H1 (cell line): ENCODE data around the gene MAPT. TPM values are rescaled to one million over a fixed set of nuclear protein-coding genes. Genes with fewer than 3 reads are reported as not detected.

Source experiments
- CTCF ChIA-PET: fragments of 300-600 bp; sonication (Branson Sonifier 250); formaldehyde crosslinking; loops from one replicate; lab custom pipeline; 2021; ENCODE audit not compliant: partially characterized antibody; lab: Charles Lee
- POLR2A ChIA-PET: fragments of 300-600 bp; sonication (Branson Sonifier 250); formaldehyde crosslinking; loops from one replicate; lab custom pipeline; 2021; ENCODE audit warnings: inconsistent platforms; ENCODE audit not compliant: partially characterized antibody; lab: Charles Lee
- DNase-seq, 2 experiments: peaks; one replicate each; pipeline versions ENCODE4 v3.0.0 to v3.0.0-alpha.2; 2010 to 2022; ENCODE audit warnings: low spot score in 2 of 2, low read depth in 1 of 2, mixed read lengths in 1 of 2
- FAIRE-seq: peaks from 2 replicates; lab custom pipeline; 2011; peaks lifted over from hg19 to GRCh38; lab: Jason Lieb, UNC
- H2AFZ ChIP-seq: 2 replicates; pipeline ENCODE4 v1.8.1; 2012; ENCODE audit warnings: low read length, inconsistent platforms
- H2AK5ac ChIP-seq: 2 replicates; pipeline ENCODE4 v1.6.1; 2013; ENCODE audit warnings: low read depth, low read length
- H2BK120ac ChIP-seq: replicated peaks from 2 replicates; pipeline ENCODE3; 2013; ENCODE audit warnings: low read depth, low read length, inconsistent platforms
- H2BK12ac ChIP-seq: 2 replicates; pipeline ENCODE4 v1.6.1; 2013; ENCODE audit warnings: low read depth, low read length
- H2BK15ac ChIP-seq: 2 replicates; pipeline ENCODE4 v1.6.1; 2013; ENCODE audit warnings: low read length
- H2BK20ac ChIP-seq: 2 replicates; pipeline ENCODE4 v1.6.1; 2013; ENCODE audit warnings: low read length
- H2BK5ac ChIP-seq: 2 replicates; pipeline ENCODE4 v1.6.1; 2013; ENCODE audit warnings: low read depth, low read length
- H3K14ac ChIP-seq: 2 replicates; pipeline ENCODE4 v1.6.1; 2013; ENCODE audit warnings: inconsistent platforms; ENCODE audit not compliant: insufficient read length
- H3K18ac ChIP-seq: 2 replicates; pipeline ENCODE4 v1.6.1; 2013; ENCODE audit warnings: low read length; ENCODE audit errors: extremely low read depth
- H3K23ac ChIP-seq: 2 replicates; pipeline ENCODE4 v1.6.1; 2013; ENCODE audit warnings: inconsistent platforms; ENCODE audit not compliant: insufficient read length
- H3K23me2 ChIP-seq: 2 replicates; pipeline ENCODE4 v1.6.1; 2013; ENCODE audit warnings: low read depth, low read length
- H3K27ac ChIP-seq: 2 replicates; pipeline ENCODE4 v1.6.1; 2011; ENCODE audit warnings: low read depth, low read length, inconsistent platforms
- H3K27me3 ChIP-seq, 4 experiments: replicated peaks in 1 of 4; 1 replicate in 1 of 4; 2 replicates in 3 of 4; pipeline versions ENCODE4 v1.6.1 to v1.8.1; 2011 to 2013; ENCODE audit warnings: low read length in 3 of 4, mild to moderate bottlenecking in 3 of 4, inconsistent platforms in 2 of 4, mixed read lengths in 2 of 4, moderate library complexity in 1 of 4; ENCODE audit not compliant: control insufficient read depth in 3 of 4, insufficient read depth in 3 of 4; ENCODE audit errors: extremely low read depth in 1 of 4
- H3K36me3 ChIP-seq, 4 experiments: 2 replicates each; pipeline versions ENCODE4 v1.6.1 to v1.8.1; 2011 to 2013; ENCODE audit warnings: mild to moderate bottlenecking in 4 of 4, low read length in 3 of 4, moderate library complexity in 2 of 4, control low read depth in 1 of 4, inconsistent platforms in 1 of 4; ENCODE audit not compliant: insufficient read depth in 4 of 4, control insufficient read depth in 2 of 4
- H3K4ac ChIP-seq: replicated peaks from 2 replicates; pipeline ENCODE3; 2013; ENCODE audit warnings: low read length, low read depth, mixed read lengths, inconsistent platforms; ENCODE audit not compliant: insufficient read length
- H3K4me1 ChIP-seq, 4 experiments: replicated peaks in 1 of 4; 1 replicate in 1 of 4; 2 replicates in 3 of 4; pipeline versions ENCODE4 v1.6.1 to v1.8.1; 2011 to 2013; ENCODE audit warnings: low read length in 3 of 4, inconsistent platforms in 2 of 4, mixed read lengths in 1 of 4; ENCODE audit not compliant: insufficient read depth in 4 of 4, control insufficient read depth in 3 of 4
- H3K4me2 ChIP-seq, 2 experiments: 2 replicates each; pipeline versions ENCODE4 v1.6.1 to v1.8.1; 2011 to 2013; ENCODE audit warnings: low read depth in 2 of 2, low read length in 2 of 2, control low read depth in 1 of 2, inconsistent platforms in 1 of 2, mild to moderate bottlenecking in 1 of 2; ENCODE audit not compliant: insufficient read depth in 1 of 2
- H3K4me3 ChIP-seq, 4 experiments: fragments of 200-600, 300-600 bp in 1 of 4; sonication (generic), shearing (Covaris generic), sonication (Bioruptor Twin) in 1 of 4; 2 replicates each; pipeline versions ENCODE4 v1.5.1 to v1.8.1; 2011 to 2016; ENCODE audit warnings: low read length in 4 of 4, low read depth in 3 of 4, control low read depth in 2 of 4, inconsistent platforms in 2 of 4, mild to moderate bottlenecking in 2 of 4, mixed read lengths in 1 of 4, moderate library complexity in 1 of 4; ENCODE audit not compliant: insufficient read depth in 2 of 4; ENCODE audit errors: extremely low read depth in 1 of 4
- H3K56ac ChIP-seq: replicated peaks from 2 replicates; pipeline ENCODE3; 2013; ENCODE audit warnings: low read depth, mild to moderate bottlenecking, mixed read lengths, low read length, inconsistent platforms; ENCODE audit not compliant: insufficient read length
- H3K79me1 ChIP-seq: 2 replicates; pipeline ENCODE4 v1.6.1; 2013; ENCODE audit warnings: low read depth, low read length, control low read depth
- H3K79me2 ChIP-seq, 2 experiments: 2 replicates each; pipeline versions ENCODE4 v1.6.1 to v1.8.1; 2012 to 2013; ENCODE audit warnings: low read length in 2 of 2, mild to moderate bottlenecking in 2 of 2, inconsistent platforms in 1 of 2; ENCODE audit not compliant: insufficient read depth in 2 of 2, control insufficient read depth in 1 of 2
- H3K9ac ChIP-seq, 4 experiments: replicated peaks in 1 of 4; 1 replicate in 1 of 4; 2 replicates in 3 of 4; pipeline versions ENCODE4 v1.6.1 to v1.8.1; 2011 to 2013; ENCODE audit warnings: low read depth in 3 of 4, low read length in 3 of 4, control low read depth in 2 of 4, mild to moderate bottlenecking in 2 of 4, moderate library complexity in 2 of 4, inconsistent platforms in 1 of 4; ENCODE audit errors: extremely low read depth in 1 of 4
- H3K9me3 ChIP-seq, 2 experiments: 2 replicates each; pipeline versions ENCODE4 v1.6.1 to v1.8.1; 2012 to 2013; ENCODE audit warnings: mild to moderate bottlenecking in 2 of 2, moderate library complexity in 2 of 2, control low read depth in 1 of 2, inconsistent platforms in 1 of 2, low read depth in 1 of 2, low read length in 1 of 2, mixed read lengths in 1 of 2; ENCODE audit not compliant: insufficient read depth in 2 of 2
- H4K20me1 ChIP-seq, 2 experiments: replicated peaks in 1 of 2; 2 replicates each; pipeline versions ENCODE3 to v1.8.1; 2011 to 2013; ENCODE audit warnings: inconsistent platforms in 2 of 2, low read length in 2 of 2, mild to moderate bottlenecking in 1 of 2; ENCODE audit not compliant: insufficient read depth in 2 of 2, control insufficient read depth in 1 of 2
- H4K5ac ChIP-seq: 2 replicates; pipeline ENCODE4 v1.6.1; 2013; ENCODE audit warnings: low read length, low read depth, mixed read lengths, inconsistent platforms; ENCODE audit not compliant: insufficient read length
- H4K8ac ChIP-seq: 2 replicates; pipeline ENCODE4 v1.8.0; 2013; ENCODE audit warnings: mild to moderate bottlenecking, moderate library complexity, low read length, inconsistent platforms; ENCODE audit not compliant: insufficient read depth; ENCODE audit errors: extremely low read depth
- H4K91ac ChIP-seq: replicated peaks from 2 replicates; pipeline ENCODE3; 2013; ENCODE audit warnings: low read length, mixed read lengths, inconsistent platforms; ENCODE audit not compliant: insufficient read length
- EGR1 ChIP-seq: IDR thresholded peaks from 2 replicates; pipeline ENCODE4 v1.6.1; 2011; ENCODE audit warnings: low read depth, low read length, borderline replicate concordance
- NANOG ChIP-seq: IDR thresholded peaks from 2 replicates; pipeline ENCODE4 v1.6.1; 2011; ENCODE audit warnings: low read length, low read depth, mild to moderate bottlenecking, inconsistent platforms; ENCODE audit not compliant: insufficient read depth, poor library complexity, severe bottlenecking
- WGBS, 2 experiments: shearing (Covaris generic) in 1 of 2; methylation state at CpG; one replicate each; pipeline versions ENCODE4 v1.1.6 to v1.1.7; 2013 to 2015; ENCODE audit warnings: low lambda C conversion rate in 2 of 2, mixed read lengths in 2 of 2, inconsistent platforms in 1 of 2, low coverage in 1 of 2, missing lambda C conversion rate in 1 of 2; ENCODE audit not compliant: insufficient replicate concordance in 2 of 2, insufficient coverage in 1 of 2, insufficient read length in 1 of 2; ENCODE audit errors: extremely low coverage in 1 of 2, missing lambda C conversion rate in 1 of 2; 5-methylcytosine and 5-hydroxymethylcytosine counted together
- polyA plus RNA-seq, 7 experiments: library from polyadenylated mRNA; depleted of rRNA in 3 of 7; stranded (reverse) in 5 of 7; unstranded in 2 of 7; fragments of >200 nt in 5 of 7; fragments of 200-250 nt in 2 of 7; gene quantifications; 1 replicate in 5 of 7; 2 replicates in 1 of 7; 4 replicates in 1 of 7; pipeline versions ENCODE4 v1.2.1 to v1.2.3, GENCODE V29; 2011 to 2013; ENCODE audit warnings: missing spikeins in 2 of 7, mixed read lengths in 2 of 7
- total RNA-seq: library from RNA; stranded (reverse); fragmentation: NEBNext Ultra II Directional; extraction: Animal tissue kit (Norgen Biotek cat#: 25700); gene quantifications from 2 replicates; pipeline ENCODE4 v1.2.1, GENCODE V29; 2021

Gene MAPT
- total and polyA plus RNA-seq, 2 of the 8 experiments (the other 6 are each of a cell fraction or from before 2014, with no cell fraction given), result 0.54 to 1.7 TPM

- no peaks in the 10 kb centered on the region for H3K36me3 ChIP-seq
- H2BK20ac ChIP-seq, result no peak overlapping the region
- H2BK12ac ChIP-seq, result no peak overlapping the region
- no peaks in the 10 kb centered on the region for H3K9me3 ChIP-seq
- no peak overlapping the region for H2AK5ac ChIP-seq
- H2BK5ac ChIP-seq, result no peak overlapping the region
- H4K5ac ChIP-seq, result no peak overlapping the region
- no peak for TF ChIP-seq NANOG
- no peak for TF ChIP-seq EGR1
- H3K4ac ChIP-seq, result no peak overlapping the region
- 0 out of 7 replicates have a peak, but pooled peaks cover 0 to 3% (median 0%) of the 10 kb centered on the region in 4 experiments for H3K4me1 ChIP-seq
- peaks cover 0 to 2% of the 10 kb centered on the region in 2 experiments for H4K20me1 ChIP-seq
- peaks cover 0 to 4% (median 0%) of the 10 kb centered on the region in 4 experiments; a peak in 2 of 7 replicates for H3K27me3 ChIP-seq
- H3K23me2 ChIP-seq, result no peaks in the 10 kb centered on the region
- no peak overlapping the region for H2AFZ ChIP-seq
- H3K9ac ChIP-seq, result no peak overlapping the region
- ChIA-PET POLR2A (no interaction called here), CTCF (interaction anchor here (0.6 to 8.1 kb wide), 9 partner anchors 12 to 209 kb away, joined by 3 to 137 read pairs (median 6); partner anchors contain the start of gene CRHR1)
- H4K8ac ChIP-seq, result no peak overlapping the region
- no peak overlapping the region for H3K4me2 ChIP-seq
- no peak overlapping the region for H3K56ac ChIP-seq
- H3K4me3 ChIP-seq, result no peak overlapping the region
- FAIRE-seq (no peak), DNase-seq (no peak)
- H4K91ac ChIP-seq, result no peak overlapping the region
- H3K27ac ChIP-seq, result no peak overlapping the region
- H2BK120ac ChIP-seq, result no peak overlapping the region
- H3K18ac ChIP-seq, result no peak overlapping the region
- 80% methylated on average over 9 of the region's 9 CpGs; no CpG with 5 or more reads in 1 of the 2 experiments for WGBS, 2 experiments
- H3K79me2 ChIP-seq, result no peaks in the 10 kb centered on the region
- H2BK15ac ChIP-seq, result no peak overlapping the region
- no peak overlapping the region for H3K23ac ChIP-seq
- no peaks in the 10 kb centered on the region for H3K79me1 ChIP-seq
- H3K14ac ChIP-seq, result no peak overlapping the region
Measured at GRCh38 chr17:45848405-45848804, 45.9 kb upstream of the MAPT start.
